Mesenteric fat pad (tissue), 1 donor: ENCODE data around the gene LIN7B. TPM values are rescaled to one million over a fixed set of nuclear protein-coding genes. Genes with fewer than 3 reads are reported as not detected.
"Not testable (repeated sequence)": the region's sequence is repeated elsewhere in the genome, so short reads cannot be mapped to it uniquely, and the experiment has no call there.

Experiments
- DNase-seq: peaks from one replicate; pipeline ENCODE4 v3.0.0-alpha.2; 2020; ENCODE audit warnings: low spot score
- total RNA-seq: library from RNA; stranded (reverse); fragmentation: NEBNext Ultra II Directional; extraction: Animal tissue kit (Norgen Biotek cat#: 25700); gene quantifications from one replicate; pipeline ENCODE4 v1.2.1, GENCODE V29; 2021
- donor health status: DM: yes; HTN: yes; CAD: no.

LIN7B gene
- total RNA-seq, 1 donor from 2014 or later: 4.2 TPM

- DNase-seq: no peak
Measured at GRCh38 chr19:49141352-49141751, 27.2 kb downstream of the LIN7B start.

- DNase-seq: no peak
Measured at GRCh38 chr19:49142866-49143335, 28.7 kb downstream of the LIN7B start.

GRCh38 chr19:49145573-49146407 lies 31.6 kb downstream of the LIN7B start:
- DNase-seq: no peak

- DNase-seq: not testable (repeated sequence)
Measured at GRCh38 chr19:49146408-49146770, 32.2 kb downstream of the LIN7B start.

- DNase-seq: no peak
Measured at GRCh38 chr19:49148044-49148682, 34.0 kb downstream of the LIN7B start.

- peak; percentile 97 for DNase-seq
Measured at GRCh38 chr19:49148784-49149651, 34.8 kb downstream of the LIN7B start.

GRCh38 chr19:49149652-49150105 lies 35.5 kb downstream of the LIN7B start:
- no peak for DNase-seq

- peak; percentile 94 for DNase-seq
Measured at GRCh38 chr19:49150106-49150943, 36.2 kb downstream of the LIN7B start.

- no peak for DNase-seq
Measured at GRCh38 chr19:49150944-49151243, 36.7 kb downstream of the LIN7B start.

GRCh38 chr19:49151267-49152118 lies 37.3 kb downstream of the LIN7B start:
- no peak for DNase-seq

GRCh38 chr19:49152119-49152550 lies 38.0 kb downstream of the LIN7B start:
- DNase-seq: no peak

- DNase-seq: no peak
Measured at GRCh38 chr19:49153167-49153809, 39.1 kb downstream of the LIN7B start.

- DNase-seq: no peak
Measured at GRCh38 chr19:49154279-49154678, 40.1 kb downstream of the LIN7B start.

- DNase-seq: no peak
Measured at GRCh38 chr19:49155005-49155819, 41.0 kb downstream of the LIN7B start, which contains the start of gene HRC. TSS of gene HRC (minus strand) at chr19:49155396. CDS start at chr19:49155237, 159 bp downstream.

GRCh38 chr19:49155820-49156346 lies 41.7 kb downstream of the LIN7B start:
- no peak for DNase-seq

- peak; percentile 94 for DNase-seq
Measured at GRCh38 chr19:49157445-49158224, 43.5 kb downstream of the LIN7B start, which contains the start of gene TRPM4. TSS of gene TRPM4 (plus strand) at chr19:49157792. CDS start at chr19:49157867, 75 bp downstream.
